Hematopoietic multipotent progenitor cell treated with erythropoietin and hydrocortisone succinate and interleukin-3 and kit ligand, for 8 days (in vitro differentiated cells): Measurements from ENCODE around the gene TAS2R3.

Experiments
- DNase-seq: peaks from one replicate; pipeline ENCODE4 v3.0.0-alpha.2; 2015

Gene TAS2R3

GRCh38 chr7:141788296-141788695, 24.4 kb downstream of the TAS2R3 start:
- no peak for DNase-seq

- no peak for DNase-seq
Measured at GRCh38 chr7:141789917-141790316, 26.0 kb downstream of the TAS2R3 start, which contains the start of gene TAS2R5. Gene TAS2R5, plus strand, starts transcription at chr7:141790217. Its CDS starts 145 bp downstream, at chr7:141790362.

- no peak for DNase-seq
Measured at GRCh38 chr7:141792526-141792925, 28.6 kb downstream of the TAS2R3 start.
